Suppressor macrophage treated with lipopolysaccharide for 4 hours (primary cell): ENCODE results near the gene NRCAM.

Experiments used
- DNase-seq: peaks from one replicate; pipeline ENCODE4 v3.0.0-alpha.2; 2020

Gene NRCAM

DNA sequence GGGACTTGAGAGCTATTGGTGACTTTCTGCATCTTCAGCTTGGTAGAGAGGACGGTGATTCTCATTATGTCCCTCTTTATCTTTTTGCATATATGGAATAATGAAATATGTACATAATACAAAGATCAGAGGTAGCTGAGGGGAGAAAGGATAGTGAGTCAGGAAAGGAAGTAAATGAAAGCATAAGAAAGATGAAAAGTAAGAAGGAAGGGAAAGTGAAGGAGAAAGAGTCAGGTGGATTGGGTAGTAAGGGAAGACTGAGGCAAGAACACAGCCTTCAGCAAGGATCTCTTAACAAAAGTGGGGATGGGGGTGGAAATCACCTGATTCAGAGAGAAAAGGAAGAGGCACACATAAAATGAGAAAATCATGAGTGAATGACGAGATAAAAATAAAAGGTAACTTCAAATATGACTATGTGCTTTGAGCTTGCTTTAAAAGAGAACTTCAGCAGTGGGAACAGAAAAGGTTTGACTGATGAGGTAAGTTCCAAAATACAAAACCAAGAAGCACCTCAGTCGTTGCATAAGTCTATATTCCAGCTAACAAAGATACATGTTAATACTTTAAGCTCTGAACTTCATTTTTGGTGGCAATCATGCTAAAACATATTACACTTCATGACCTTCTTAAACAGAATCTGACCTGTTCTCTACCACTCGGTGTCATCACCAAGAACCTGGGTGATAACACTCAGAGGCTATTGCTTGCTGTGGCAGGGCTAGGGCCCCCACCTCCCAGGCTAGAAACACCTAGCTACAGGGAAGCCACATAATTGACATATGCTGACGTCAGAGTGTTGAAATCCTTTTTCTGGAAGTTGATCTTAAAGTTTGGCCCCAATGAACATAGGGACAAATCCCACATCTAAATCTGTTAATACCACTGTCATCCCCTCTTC, 32.9 kb downstream of the NRCAM start:
- DNase-seq, result no peak

DNA sequence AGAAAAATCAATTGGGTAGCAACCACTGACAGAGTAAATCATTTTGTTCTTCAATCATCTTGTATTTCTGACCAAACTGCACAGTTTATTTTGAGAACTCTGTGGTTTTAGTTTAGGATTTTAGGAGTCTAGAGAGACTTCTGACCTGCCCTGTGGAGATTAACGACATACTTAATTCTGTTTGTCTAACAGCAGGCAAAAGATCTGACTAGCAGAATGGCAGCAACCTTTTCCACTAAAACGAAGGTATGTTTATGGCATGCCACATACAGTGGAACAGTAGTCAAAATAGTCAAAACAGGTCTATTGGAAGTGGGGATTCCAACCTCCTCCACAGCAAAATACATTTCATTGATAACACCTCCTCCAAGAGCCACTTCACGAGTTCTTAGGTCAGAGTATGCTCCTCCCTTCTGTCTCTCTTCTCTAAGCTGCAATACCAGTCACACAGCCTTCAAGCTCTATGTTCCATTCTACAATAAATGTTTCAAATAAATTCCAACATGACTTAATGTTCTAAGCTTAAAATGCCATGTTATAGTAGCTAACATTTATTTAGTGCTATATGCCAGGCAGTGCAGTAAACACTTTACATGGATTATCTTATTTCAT, 34.4 kb downstream of the NRCAM start:
- DNase-seq, result no peak

DNA sequence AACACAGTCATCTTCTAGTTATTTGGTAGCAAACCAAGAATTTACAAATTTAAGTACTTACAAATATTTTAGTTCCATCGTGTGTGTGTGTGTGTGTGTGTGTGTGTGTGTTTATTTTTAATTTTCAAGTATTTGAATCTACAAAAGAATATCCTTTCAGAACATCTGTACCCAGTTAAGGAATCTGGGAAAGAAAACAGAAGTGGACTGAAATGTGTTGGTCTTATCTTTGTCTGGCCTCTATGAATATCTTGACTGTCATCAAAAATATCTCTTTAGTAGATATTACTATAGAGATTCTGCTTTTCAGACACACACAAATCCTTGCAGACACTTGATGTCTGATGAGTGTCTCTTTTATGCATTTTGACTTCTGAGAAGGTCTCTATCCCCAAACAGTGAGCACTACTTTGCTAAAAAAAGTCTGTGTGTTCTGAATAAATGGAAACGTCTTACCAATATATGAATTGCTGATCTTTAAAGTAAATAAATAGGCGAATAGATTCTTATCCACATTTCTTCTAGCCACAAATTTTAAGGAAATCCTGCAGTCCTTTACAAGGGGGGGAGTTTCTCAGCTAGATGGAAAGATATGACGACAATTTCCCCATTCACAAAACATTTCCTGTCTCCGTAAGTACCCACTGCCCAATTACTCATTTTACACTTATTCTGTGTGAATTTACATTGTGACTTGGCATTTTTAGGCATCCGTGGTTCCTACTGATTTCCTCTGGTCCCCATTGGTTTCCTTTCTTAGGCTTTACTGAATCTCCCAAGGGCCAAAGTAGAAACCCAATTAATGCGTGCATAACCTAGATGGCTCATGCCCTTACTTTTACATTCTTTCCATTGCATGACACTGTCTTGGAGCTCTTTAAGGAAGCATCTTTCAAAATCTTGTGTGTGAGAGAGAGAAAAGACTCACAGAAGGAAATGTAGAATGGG, 36.0 kb downstream of the NRCAM start:
- DNase-seq, result peak; percentile 39

DNA sequence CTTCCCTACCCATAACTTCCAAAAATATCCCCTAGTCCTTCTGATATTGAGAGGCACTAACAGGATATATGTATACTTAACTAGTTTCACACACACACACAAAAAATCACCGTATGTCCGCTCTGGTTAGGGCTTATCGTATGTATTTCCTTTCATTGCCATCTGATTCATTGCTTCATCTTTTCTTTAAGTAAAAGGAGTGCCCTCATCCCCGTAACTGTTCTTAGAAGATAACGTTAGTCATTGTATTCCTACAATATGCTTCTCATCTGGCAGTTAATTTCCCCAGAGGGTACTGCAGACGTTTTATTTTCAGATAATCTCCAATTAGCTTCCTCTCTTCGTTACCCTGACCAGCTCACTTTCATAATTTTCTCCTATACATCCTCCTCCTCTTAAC, 37.3 kb downstream of the NRCAM start:
- no peak for DNase-seq

DNA sequence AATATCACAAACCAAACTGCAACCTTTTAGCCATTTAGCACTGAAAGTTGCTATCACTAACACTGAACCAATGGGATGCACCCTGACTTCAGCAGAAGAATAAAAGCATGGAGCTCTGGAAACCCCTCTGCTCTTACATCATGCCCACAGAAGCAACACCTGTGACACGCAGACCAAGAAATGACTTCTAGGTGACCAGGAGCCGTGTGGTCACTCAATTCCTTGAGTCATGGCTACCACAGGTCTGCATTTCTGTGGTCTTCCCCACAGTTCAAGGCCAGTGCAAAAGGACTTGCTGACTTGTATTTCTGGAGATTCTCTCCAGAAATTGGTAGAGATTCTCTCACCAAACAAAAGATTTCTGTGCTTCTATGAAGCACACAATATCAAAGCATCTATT, 38.3 kb downstream of the NRCAM start:
- DNase-seq, result no peak

DNA sequence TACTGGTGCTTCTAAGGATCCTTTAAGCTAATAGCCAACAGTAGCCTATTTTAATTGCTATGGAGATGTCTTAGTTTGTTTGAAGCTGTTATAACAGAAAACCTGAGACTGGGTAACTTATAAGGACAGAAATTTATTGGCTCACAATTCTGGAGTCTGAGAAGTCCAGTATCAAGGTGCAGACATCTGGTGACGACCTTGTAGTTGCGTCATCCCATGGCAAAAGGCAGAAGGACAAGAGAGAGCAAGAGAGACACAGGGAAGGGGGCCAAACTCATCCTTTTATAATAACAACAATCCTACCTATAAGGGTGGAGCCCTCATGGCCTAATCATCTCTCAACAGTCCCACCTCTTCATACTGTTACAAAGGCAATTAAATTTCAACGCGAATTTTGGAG, 39.1 kb downstream of the NRCAM start:
- no peak for DNase-seq

DNA sequence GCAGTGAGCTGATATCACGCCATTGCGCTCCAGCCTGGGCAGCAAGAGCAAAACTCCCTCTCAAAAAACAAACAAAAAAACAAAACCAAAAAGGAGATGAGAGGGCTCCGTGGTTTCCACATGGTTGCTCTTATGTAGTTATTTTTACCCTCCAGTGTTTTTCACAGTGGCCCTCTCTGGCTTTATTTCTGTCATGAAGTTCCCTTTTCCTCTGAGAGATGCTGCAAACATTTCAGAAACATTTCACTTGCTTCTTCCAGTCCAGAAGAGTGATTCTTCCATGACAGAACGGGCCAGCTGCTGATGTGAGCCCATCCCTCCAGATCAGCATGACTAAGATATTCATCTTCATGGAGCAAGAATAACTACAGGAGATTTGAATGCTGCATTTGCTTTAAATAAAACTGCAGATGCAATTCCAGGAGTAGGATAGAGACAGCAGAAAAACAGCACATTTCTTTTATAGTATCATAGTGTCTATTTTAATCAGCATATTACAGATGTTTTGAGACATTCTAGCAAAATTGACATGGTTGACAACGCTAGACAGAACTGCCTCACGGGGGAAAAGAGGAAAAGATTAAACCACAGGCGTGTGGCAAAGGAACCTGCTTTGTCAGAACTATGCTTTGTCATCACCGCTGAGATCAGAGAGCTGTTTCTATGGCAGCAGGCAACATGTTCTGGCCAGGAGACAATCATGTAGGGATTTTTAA, 40.3 kb downstream of the NRCAM start:
- DNase-seq, result peak; percentile 67

DNA sequence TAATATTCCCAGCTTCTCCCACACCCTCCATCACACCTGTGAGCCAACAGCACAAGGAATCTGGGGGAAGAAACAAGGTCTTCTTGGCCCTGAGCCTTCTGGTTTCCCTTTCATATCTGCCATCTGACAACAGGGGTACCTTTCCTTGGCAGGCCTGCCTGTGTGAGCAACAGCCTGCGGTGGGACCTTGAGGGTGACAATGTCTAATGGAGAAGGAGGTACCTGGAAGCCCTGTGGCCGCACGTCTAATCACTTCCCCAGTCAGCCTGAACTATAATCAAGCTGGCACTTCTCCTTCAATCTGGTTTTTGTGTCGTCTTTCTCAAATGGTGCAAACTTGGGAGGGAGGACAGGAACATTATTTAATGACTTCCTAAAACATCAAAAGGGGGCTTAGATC, 41.2 kb downstream of the NRCAM start:
- DNase-seq, result no peak

DNA sequence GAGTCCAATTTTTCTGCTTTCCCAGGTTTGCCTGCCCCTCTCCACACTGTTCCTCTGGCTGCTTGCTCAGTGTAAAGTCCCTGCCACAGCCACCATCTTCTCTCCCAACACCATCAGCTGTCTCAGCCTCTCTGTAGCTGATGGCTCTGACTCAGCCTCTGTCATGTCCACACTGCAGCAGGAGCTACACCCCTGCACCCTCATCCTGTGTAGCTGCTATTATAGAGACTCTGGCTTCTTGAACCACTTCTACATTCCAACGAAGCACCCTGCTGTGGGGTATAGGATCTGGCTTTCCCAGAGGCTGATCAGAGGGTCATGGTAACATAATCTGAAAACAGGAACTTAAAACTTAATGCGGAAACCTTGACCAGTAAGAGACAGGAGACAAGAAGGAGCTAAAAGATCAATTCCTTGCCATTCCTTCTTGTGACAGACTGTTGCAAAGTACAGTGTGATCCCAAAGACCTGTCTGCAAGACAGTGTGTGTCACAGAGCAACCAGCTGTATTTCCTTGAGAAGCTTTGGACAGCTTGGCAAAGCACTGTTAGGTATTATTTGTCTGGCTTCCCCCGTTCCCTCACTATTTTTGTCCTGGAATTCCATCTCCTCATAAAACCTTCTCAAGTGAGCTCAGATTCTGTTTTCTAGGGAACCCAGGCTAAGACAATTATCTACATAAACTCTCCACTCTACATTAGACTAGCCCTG, 42.3 kb downstream of the NRCAM start:
- DNase-seq, result peak; percentile 15

DNA sequence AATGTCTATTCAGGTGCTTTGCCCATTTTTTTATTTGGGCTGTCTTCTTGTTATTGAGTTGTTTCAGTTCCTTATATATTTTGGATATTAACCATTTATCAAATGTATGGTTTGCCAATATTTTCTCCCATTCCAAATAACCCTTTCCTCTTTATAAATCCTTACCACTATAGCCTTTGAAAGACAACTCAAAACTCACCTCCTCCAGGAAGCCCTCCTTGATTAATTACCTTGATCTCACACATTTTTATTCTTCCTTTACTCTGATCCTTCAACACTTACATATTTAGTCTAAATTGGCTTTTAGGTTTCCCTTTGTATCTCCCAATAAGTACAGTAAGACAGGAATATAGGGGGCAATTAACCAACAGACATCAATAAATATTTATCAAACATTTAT, 42.9 kb downstream of the NRCAM start:
- DNase-seq, result no peak

DNA sequence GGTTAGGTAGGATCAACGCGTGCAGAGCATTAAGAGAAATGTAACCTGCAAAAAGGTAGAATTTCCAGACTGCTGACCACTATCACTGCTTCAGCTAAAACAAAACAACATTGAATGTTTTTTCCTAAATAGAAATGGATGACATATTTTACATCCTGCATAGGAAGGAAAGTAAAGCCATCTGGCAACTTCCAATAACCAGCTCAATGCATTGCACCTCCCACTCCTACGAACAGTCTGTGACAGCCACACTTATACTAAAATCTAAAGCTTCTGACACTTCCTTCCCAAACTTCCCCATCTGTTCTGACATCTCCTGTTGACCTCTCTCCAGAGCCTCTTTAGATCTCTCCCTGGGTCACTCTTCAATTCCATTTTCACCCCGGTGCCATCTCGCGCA, 47.1 kb downstream of the NRCAM start:
- no peak for DNase-seq

DNA sequence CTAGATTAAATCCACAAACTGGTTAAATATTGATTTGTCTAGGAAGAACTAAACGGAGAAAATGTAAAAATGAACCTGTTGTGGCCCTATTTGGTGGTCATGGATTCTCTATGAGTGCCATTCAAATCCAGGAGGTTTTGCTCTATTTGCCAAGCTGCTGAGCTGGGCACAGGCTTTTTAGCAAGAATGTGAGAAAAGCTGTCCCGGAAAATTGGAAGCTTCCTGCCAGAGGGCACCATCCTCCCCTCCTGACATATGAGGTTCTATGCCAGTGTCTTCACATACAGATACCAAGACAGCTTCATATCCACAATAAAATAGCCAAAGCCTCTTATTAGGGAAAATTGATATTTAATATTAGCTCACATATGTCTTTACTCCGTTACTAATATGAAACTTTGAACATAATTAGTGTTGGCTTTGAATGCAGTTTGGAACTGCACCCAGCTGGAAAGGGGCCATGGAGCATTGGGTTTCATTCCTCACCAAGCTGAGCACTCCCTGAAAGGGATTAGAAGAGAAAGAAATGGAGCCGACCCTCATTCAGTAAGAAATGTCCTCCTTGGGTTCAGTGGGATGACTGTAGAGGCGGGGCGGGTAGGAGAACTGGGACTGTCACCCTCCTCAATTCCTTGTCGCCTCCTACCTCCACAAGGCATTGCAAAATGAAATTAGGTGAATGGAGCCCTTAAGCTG, 47.8 kb downstream of the NRCAM start:
- no peak for DNase-seq

DNA sequence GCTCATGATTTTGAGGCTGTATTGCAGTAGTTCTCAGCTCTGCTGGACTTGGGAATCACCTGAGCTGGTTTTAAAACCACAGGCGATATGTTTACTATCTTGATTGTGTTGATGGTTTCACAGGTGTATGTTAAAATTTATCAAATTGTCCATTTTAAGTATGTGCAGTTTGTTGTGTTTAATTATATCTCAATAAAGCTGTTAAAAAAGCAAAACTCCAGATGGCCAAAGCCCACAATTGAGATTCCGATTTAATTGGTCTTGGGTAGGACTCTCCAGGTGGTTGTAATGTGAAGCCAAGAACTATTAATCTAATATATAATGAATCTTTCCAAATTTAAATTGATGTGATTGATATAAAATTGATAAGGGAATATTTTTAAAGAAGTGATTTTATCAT, 48.6 kb downstream of the NRCAM start:
- DNase-seq, result no peak

DNA sequence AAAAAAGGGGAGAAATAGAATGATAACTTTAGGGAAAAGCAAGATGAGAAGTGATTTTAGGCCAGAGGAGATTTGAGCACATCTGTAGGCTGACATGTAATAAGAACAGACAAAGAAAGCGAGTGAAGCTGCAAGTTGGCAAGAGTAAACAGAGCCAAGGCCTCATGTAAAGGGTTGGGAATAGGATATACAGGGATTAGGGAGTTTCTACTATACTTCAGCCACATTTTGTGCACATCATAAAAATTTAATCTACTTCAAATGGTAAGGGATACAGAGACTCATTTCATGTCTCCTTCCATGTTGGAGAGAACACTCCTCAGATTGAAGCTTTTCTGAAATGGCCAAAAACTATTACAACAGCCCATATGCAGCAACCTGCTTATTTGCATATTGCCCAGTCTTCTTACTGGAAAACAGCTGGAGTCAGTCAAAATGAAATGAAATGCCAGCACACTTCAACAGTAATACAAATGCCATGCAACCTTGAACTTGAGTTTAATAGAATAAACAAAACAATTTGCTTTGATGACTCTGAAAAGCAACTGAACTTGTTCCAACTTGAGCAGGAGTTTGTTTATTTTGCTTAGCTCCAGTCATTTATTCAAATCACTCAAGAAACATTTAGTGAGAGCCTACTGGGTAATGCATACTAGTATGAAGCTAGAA, 49.9 kb downstream of the NRCAM start:
- peak; percentile 6 for DNase-seq

DNA sequence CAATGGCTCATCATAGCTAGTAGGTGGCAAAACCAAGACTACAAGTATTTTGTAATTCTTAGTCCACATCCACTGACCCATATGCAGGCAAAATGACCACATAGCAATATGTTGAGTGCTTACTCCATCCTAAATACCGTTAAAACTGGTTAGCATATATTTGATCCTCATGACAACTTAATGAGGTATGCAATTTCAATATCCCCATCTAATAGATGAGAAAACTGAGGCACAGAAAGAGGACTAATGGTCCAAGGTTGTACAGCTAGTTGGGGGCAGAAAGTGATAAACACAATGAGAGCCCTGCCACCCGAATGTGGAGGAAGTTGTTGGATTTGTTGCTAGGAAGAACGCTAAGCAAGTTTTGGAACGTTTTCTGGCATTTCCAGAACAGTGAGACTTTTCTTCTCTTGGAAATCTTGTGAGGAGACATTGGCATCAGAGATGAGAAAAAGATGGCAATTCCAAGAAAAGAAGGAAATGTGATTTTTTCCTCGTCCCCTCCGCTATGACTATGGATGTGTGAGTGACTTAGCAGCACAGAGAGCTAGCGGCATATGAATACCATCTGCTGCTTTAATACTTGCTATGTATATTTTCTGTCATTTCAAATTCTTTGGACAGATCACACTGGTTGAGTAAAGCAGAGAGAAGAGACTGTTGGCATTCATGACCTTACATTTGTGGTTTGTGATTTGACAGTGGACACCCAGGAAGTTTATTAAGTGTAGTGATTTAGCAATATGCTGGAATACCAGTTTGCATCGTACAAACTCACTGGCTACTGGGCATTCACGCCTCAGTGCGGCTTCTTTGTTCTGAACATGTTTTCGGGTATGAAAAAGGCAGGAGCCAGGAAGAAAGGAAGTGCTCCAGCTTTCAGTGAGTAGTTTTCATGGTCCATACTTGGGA, 51.5 kb downstream of the NRCAM start:
- no peak for DNase-seq

DNA sequence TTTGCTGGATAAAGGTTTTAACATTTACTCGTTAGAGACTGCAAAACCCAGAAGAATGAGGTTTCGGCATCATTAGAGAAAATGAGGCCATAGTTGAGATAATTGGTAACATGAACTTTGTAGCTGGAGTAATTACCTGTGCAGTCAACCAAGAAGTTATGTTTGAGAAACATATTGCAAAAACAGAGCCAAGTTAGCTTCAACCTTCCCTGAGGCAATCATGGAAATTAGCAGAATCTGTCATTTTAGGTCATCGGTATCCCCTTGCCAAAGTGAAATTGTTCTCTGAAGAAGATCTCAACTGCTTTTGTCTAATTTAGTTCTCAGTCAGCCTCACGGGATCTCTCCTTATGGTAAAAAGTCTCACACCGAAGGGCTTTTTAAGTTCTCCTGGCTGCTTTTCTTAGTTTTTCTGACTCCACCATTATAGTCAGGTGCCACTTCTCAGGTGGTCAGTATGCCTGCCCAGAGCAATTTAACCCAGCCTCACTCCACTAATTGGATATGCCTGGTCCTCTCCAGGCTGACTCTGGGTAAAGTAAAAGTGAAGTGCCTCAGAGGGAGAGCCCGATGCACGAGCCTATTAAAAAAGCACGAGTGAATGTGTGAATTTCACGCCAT, 52.5 kb downstream of the NRCAM start:
- DNase-seq, result no peak

DNA sequence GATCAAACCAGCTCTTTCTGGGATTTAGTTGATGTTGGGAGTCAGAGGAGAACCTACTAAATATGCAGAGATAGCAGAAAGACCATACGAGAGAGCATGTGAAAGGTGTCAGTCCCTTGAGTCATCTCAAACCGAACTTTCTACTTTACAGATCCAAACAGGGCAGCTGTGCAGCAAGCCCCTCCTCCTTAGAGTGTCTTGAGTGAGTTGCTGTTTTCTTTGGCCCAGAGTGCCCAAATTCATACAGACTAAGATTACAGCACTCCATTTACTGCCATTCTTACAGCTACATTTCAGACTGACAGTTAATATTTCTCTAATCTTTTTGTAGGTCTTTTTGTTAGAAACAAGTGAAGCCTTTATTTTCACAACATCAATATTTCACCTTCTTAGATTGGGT, 53.4 kb downstream of the NRCAM start:
- no peak for DNase-seq

DNA sequence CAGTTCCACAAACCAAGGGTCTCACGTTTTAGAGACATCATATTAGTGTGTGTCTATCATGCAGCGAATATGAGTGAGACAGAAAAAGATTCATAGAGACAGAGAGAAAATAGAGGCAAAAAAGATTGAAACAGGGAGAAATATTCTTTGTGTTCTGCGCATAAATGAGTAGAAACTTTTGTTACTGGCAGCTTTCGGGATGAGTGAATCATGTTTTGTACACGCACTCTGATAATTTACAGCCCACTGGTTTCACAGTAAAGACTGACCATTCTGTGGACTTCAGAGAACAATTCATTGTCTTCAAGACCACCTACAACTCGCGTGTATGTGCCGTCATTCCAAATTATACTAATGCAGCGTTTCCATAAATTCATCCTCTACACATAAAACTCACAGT, 60.2 kb downstream of the NRCAM start:
- DNase-seq, result no peak

DNA sequence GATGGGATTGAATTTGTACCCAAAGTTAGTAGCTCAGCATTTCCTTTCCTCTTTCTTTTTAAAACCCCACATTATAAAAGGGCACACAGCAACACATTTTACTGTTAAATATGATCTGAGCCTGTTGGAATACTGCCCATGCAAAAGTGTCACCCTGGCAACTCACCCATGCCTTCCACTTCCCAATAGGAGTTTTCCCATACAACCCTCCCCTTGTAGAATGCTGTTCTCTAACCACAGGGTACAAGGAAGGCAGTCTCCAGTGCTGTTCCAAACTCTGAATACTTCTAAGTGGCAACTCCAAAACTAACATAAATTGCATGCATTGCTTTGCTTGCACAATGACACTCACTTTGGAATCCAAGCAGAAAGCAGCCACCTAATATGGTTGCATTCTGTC, 60.8 kb downstream of the NRCAM start:
- no peak for DNase-seq
